Measurements from ENCODE around the gene PYY. TPM values are rescaled to one million over a fixed set of nuclear protein-coding genes. Genes with fewer than 3 reads are reported as not detected.

Gene PYY
- total RNA-seq, 1 experiment from 2014 or later = not detected

- H3K4me3 ChIP-seq (ENCODE audit: low read depth, low read length) = peak overlapping the region; percentile 55
- H3K27me3 ChIP-seq (replicated peaks; ENCODE audit: control insufficient read depth, insufficient read depth, low read length) = no peaks in the 10 kb centered on the region
- no peaks in the 10 kb centered on the region for H3K9me3 ChIP-seq
- BruUV-seq (replicated peaks) = no TSS peak
- no peak for DNase-seq
- H3K36me3 Mint-ChIP-seq (ENCODE audit: insufficient read depth, unreplicated experiment) = peaks cover 6% of the 10 kb centered on the region
- TF ChIP-seq CTCF (IDR thresholded peaks at IDR 0.05; ENCODE audit: insufficient read depth in 1 of 2, low read depth in 1 of 2, low read length in 1 of 2, severe bottlenecking in 1 of 2, unreplicated experiment in 1 of 2) = no peak
- CTCF ChIA-PET = interaction anchor here (0.7 to 1.5 kb wide), 4 partner anchors 9 to 37 kb away, joined by 3 to 7 read pairs (median 3); no protein-coding TSS in a partner anchor
- H3K4me1 ChIP-seq = peaks cover 21% of the 10 kb centered on the region
- no peaks in the 10 kb centered on the region for H3K9me3 Mint-ChIP-seq (ENCODE audit: unreplicated experiment)
- POLR2A ChIA-PET = no interaction called here
- peak overlapping the region; percentile 80 for H3K4me3 Mint-ChIP-seq (ENCODE audit: unreplicated experiment)
- no peak overlapping the region for H3K27ac Mint-ChIP-seq (ENCODE audit: unreplicated experiment)
- intact Hi-C loops (cut with micrococcal nuclease; ENCODE audit: unreplicated experiment) = loop anchor here (5.0 kb wide), 1 partner anchor 430 kb away; no protein-coding TSS in a partner anchor
- H3K4me1 Mint-ChIP-seq (ENCODE audit: low read depth, unreplicated experiment) = no peaks in the 10 kb centered on the region
- H3K36me3 ChIP-seq (ENCODE audit: control insufficient read depth, insufficient read depth, low read length) = no peaks in the 10 kb centered on the region
- peaks cover 15% of the 10 kb centered on the region for H3K27me3 Mint-ChIP-seq (ENCODE audit: insufficient read depth, unreplicated experiment)
Measured at GRCh38 chr17:43906951-43907424, 46.8 kb downstream of the PYY start.

- H3K4me1 ChIP-seq = peaks cover 23% of the 10 kb centered on the region
- POLR2A ChIA-PET = no interaction called here
- H3K27me3 ChIP-seq (replicated peaks; ENCODE audit: control insufficient read depth, insufficient read depth, low read length) = no peaks in the 10 kb centered on the region
- no peaks in the 10 kb centered on the region for H3K9me3 Mint-ChIP-seq (ENCODE audit: unreplicated experiment)
- H3K36me3 ChIP-seq (ENCODE audit: control insufficient read depth, insufficient read depth, low read length) = no peaks in the 10 kb centered on the region
- H3K27me3 Mint-ChIP-seq (ENCODE audit: insufficient read depth, unreplicated experiment) = peaks cover 18% of the 10 kb centered on the region
- H3K4me3 ChIP-seq (ENCODE audit: low read depth, low read length) = peak overlapping the region; percentile 55
- DNase-seq = peak in 1 of 2 experiments; percentile 56
- H3K27ac Mint-ChIP-seq (ENCODE audit: unreplicated experiment) = no peak overlapping the region
- intact Hi-C loops (cut with micrococcal nuclease; ENCODE audit: unreplicated experiment) = loop anchor here (5.0 kb wide), 1 partner anchor 429 kb away; no protein-coding TSS in a partner anchor
- peaks cover 6% of the 10 kb centered on the region for H3K36me3 Mint-ChIP-seq (ENCODE audit: insufficient read depth, unreplicated experiment)
- CTCF ChIA-PET = interaction anchor here (1.2 to 1.5 kb wide), 3 partner anchors 25 to 38 kb away, joined by 3 to 7 read pairs (median 3); no protein-coding TSS in a partner anchor
- BruUV-seq (replicated peaks) = no TSS peak
- no peaks in the 10 kb centered on the region for H3K4me1 Mint-ChIP-seq (ENCODE audit: low read depth, unreplicated experiment)
- no peak for TF ChIP-seq CTCF (IDR thresholded peaks at IDR 0.05; ENCODE audit: insufficient read depth in 1 of 2, low read depth in 1 of 2, low read length in 1 of 2, severe bottlenecking in 1 of 2, unreplicated experiment in 1 of 2)
- H3K9me3 ChIP-seq = no peaks in the 10 kb centered on the region
- H3K4me3 Mint-ChIP-seq (ENCODE audit: unreplicated experiment) = peak overlapping the region; percentile 80
Measured at GRCh38 chr17:43905985-43906852, 47.5 kb downstream of the PYY start.

GRCh38 chr17:43905400-43905984, 48.2 kb downstream of the PYY start:
- POLR2A ChIA-PET = no interaction called here
- Mint-ChIP-seq H3K4me3 (ENCODE audit: unreplicated experiment) (no peak overlapping the region), H3K27me3 (ENCODE audit: insufficient read depth, unreplicated experiment) (peaks cover 19% of the 10 kb centered on the region), H3K4me1 (ENCODE audit: low read depth, unreplicated experiment) (no peaks in the 10 kb centered on the region), H3K27ac (ENCODE audit: unreplicated experiment) (no peak overlapping the region), H3K9me3 (ENCODE audit: unreplicated experiment) (no peaks in the 10 kb centered on the region), H3K36me3 (ENCODE audit: insufficient read depth, unreplicated experiment) (peaks cover 9% of the 10 kb centered on the region)
- no peak overlapping the region for H3K4me3 ChIP-seq (ENCODE audit: low read depth, low read length)
- no TSS peak for BruUV-seq (replicated peaks)
- CTCF ChIA-PET = interaction anchor here (1.5 kb wide), 1 partner anchor 33 kb away, joined by 7 read pairs; no protein-coding TSS in a partner anchor
- no peaks in the 10 kb centered on the region for H3K36me3 ChIP-seq (ENCODE audit: control insufficient read depth, insufficient read depth, low read length)
- no peak for TF ChIP-seq CTCF (IDR thresholded peaks at IDR 0.05; ENCODE audit: insufficient read depth in 1 of 2, low read depth in 1 of 2, low read length in 1 of 2, severe bottlenecking in 1 of 2, unreplicated experiment in 1 of 2)
- no peaks in the 10 kb centered on the region for H3K9me3 ChIP-seq
- intact Hi-C loops (cut with micrococcal nuclease; ENCODE audit: unreplicated experiment) = loop anchor here (5.0 kb wide), 1 partner anchor 428 kb away; no protein-coding TSS in a partner anchor
- DNase-seq = no peak
- H3K4me1 ChIP-seq = peaks cover 28% of the 10 kb centered on the region
- H3K27me3 ChIP-seq (replicated peaks; ENCODE audit: control insufficient read depth, insufficient read depth, low read length) = no peaks in the 10 kb centered on the region
